HG03064 (cell line): ENCODE measurements around the gene SLC38A7.
"Not testable (repeated sequence)": the region's sequence is repeated elsewhere in the genome, so short reads cannot be mapped to it uniquely, and the experiment has no call there.

Experiments used
- ATAC-seq: cut with Tn5 transposase; IDR thresholded peaks from one replicate; pipeline ENCODE4 v1.9.1; 2021; ENCODE audit warnings: low read depth; ENCODE audit not compliant: unreplicated experiment

The SLC38A7 gene

DNA sequence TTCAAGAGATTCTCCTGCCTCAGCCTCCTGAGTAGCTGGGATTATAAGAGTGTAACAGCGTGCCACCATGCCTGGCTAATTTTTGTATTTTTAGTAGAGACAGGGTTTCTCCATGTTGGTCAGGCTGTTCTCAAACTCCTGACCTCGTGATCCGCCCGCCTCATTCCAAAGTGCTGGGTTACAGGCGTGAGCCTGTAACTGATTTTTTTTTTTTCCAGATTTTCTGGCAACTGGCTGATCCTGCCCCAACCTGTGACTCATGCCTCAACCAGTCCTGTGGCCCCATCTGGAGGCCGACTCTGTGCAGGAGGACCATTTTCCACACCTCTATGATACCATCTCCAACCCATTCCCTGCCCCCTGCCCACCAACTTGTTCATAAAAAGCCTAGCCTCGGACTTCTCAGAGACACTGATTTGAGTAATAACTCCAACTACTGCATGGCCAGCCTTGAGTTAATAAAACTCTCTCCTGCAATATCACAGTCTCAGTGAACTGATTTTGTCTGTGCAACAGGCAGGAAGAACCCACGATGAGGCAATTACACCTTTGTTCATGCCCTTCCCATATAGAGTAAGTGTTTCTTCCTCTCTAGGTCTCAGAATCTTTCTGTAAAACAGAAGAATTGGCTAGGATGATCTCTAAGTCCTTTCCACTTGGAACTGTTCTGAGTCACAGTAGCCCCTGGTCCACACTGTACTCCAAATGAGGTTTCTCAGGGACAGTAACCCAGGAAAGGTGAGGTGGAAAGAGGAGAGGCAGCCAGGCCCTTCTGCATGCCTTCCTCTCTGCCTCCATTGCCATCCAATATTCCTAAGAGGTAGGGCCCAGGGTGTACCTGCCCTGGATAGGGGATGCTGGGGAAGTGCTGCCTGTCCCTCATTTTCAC lies 46.2 kb downstream of the SLC38A7 start:
- no peak for ATAC-seq

DNA sequence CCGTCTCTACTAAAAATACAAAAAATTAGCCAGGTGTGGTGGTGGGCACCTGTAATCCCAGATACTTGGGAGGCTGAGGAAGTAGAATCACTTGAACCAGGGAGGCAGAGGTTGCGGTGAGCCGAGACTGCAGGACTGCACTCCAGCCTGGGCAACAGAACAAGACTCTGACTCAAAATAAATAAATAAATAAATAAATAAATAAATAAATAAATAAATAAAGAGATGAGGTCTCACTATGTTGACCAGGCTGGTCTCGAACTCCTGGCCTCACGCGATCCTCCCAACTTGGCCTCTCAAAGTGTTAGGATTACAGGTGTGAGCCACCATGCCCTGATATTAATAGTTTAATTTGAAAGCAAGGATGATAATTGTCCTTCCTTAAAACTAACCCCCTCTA lies 47.5 kb downstream of the SLC38A7 start:
- ATAC-seq: not testable (repeated sequence)

- ATAC-seq: no peak
These were observed 48.1 kb downstream of the SLC38A7 start for GRCh38 chr16:58636466-58636865.

DNA sequence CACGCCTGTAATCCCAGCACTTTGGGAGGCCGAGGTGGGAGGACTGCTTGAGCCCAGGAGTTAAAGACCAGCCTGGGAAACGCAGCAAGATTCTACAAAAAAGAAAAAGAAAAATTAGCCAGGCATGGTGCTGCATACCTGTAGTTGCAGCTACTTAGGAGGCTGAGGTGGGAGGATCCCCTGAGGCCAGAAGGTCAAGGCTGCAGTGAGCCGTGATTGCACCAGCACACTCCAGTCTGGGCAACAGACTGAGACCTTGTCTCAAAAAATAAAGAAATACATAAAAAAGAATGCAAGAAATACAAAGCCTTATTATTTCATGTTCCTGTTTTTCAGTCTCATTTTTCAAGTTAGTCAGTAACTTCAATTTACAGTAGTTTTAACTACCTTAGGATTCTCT lies 49.1 kb downstream of the SLC38A7 start:
- no peak for ATAC-seq

DNA sequence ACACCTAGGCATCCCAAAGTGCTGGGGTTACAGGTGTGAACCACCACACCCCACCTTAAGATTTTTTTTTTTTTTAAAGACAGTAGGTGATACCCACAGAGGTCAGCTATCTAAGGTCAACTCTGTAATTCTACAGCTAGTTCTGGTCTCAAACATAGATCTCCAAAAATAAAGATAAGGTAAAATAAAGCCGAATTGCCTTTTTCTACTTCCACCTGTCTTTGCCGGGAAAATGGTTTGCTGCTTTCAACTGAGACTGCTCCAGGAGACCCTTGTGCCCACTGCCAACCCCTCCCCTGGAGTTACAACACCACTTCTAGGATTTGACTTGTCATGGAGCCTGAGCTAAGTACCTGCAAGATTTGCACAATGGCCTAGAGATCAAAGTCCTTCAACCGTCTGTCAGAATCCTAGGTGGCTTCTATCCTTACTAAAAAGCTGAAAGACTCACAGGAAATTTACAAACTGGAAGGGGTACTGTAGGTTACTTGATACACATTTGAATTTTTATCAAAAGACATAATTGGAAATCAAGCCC lies 50.2 kb downstream of the SLC38A7 start:
- no peak for ATAC-seq

- peak; percentile 83 for ATAC-seq
These were observed 54.6 kb downstream of the SLC38A7 start, which contains the start of gene CNOT1 for GRCh38 chr16:58629733-58630640. Gene CNOT1, minus strand, starts transcription at chr16:58629826. Its CDS starts 30,489 bp downstream, at chr16:58599337.

DNA sequence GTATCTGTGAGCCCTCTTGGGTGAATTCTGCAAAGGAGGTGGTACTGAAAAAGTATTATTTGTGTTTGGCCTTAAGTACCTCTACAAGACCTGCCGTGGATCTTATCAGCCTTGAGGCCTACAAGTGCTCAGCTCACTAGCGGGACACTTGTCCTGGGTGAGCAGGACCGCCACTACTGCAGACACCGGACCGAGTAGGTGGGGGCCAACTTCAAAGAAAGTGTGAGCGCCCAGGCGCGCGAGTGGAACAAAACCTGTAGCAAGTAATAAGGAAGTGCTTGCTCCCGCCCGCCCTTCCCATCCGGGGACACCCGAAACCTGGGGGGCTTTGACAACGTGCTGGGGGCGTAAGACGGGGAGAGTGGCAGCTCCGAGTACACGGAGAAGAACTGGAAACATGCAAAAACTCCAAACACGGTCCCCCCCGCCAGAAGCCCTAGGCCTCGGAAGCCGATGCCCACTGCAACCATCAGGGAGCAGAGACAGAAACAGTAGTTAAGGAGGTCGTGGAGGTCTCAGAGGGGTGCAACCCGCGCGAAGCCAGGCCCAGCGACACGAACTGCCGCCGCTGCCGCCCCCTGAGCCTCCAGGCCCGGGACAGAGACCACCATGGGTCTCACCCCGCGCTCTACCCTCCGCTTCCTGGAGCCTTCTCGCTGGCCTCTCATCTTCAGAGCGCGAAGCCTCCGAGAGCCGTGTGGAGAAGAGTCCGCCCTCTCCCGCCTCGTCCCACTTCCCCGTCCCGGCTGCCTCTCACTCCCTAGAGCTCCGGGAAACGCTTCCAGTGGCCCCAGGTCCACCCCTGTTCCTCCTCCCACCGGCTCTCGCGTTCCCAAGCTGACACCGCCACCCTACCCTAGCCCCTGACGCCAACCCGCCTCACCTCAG lies 55.5 kb downstream of the SLC38A7 start:
- peak; percentile 2 for ATAC-seq

GRCh38 chr16:58624209-58624608 lies 60.4 kb downstream of the SLC38A7 start:
- no peak for ATAC-seq

GRCh38 chr16:58620396-58620795 lies 64.2 kb downstream of the SLC38A7 start:
- ATAC-seq: no peak

GRCh38 chr16:58615280-58615679 lies 69.3 kb downstream of the SLC38A7 start:
- no peak for ATAC-seq
